ENCODE results near the gene P2RX5.
A peak's percentile ranks its signal among the peaks of the same experiment; 100 is the strongest.

DNA sequence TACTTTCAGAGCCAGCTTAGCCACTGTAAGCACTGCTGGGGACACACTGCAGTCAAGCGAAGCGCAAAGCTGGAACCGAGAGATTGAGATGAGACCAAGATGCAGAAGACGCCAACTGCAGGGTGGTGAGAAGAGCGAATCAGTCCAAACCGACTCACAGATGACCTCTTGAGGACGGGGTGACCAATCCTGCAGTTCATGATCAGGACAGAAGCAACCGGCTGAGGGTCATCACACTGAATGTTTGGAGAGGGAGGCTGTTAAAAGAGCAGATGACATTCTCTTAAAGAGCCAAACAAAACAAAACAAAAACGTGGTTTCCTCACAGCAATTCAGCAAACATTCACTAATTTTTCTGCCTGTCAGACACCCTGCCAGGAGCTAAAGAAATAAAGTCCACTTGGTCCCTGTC lies 36.3 kb upstream of the P2RX5 start:
- TF ChIP-seq, protein P1, sequence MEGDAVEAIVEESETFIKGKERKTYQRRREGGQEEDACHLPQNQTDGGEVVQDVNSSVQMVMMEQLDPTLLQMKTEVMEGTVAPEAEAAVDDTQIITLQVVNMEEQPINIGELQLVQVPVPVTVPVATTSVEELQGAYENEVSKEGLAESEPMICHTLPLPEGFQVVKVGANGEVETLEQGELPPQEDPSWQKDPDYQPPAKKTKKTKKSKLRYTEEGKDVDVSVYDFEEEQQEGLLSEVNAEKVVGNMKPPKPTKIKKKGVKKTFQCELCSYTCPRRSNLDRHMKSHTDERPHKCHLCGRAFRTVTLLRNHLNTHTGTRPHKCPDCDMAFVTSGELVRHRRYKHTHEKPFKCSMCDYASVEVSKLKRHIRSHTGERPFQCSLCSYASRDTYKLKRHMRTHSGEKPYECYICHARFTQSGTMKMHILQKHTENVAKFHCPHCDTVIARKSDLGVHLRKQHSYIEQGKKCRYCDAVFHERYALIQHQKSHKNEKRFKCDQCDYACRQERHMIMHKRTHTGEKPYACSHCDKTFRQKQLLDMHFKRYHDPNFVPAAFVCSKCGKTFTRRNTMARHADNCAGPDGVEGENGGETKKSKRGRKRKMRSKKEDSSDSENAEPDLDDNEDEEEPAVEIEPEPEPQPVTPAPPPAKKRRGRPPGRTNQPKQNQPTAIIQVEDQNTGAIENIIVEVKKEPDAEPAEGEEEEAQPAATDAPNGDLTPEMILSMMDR (IDR thresholded peaks at IDR 0.05; ENCODE audit: low read depth, low read length) = peak; percentile 55
- TF ChIP-seq EZH2phosphoT487 (IDR thresholded peaks at IDR 0.05; ENCODE audit: low read depth) = no peak

All from OCI-LY3 (cell line).